Endothelial cell of umbilical vein (primary cell): ENCODE data around the gene CTTN. TPM values are rescaled to one million over a fixed set of nuclear protein-coding genes. Genes with fewer than 3 reads are reported as not detected.

Experiments used
- BruUV-seq: library from RNA; stranded (reverse); fragments of 400-500 nt; replicated peaks from 2 replicates; lab custom pipeline; 2021; lab: Mats Ljungman, UMichigan
- CTCF ChIA-PET: fragments of 300-600, 350-600 bp; sonication (Branson Sonifier 250); formaldehyde crosslinking; loops from one replicate; lab custom pipeline; 2021; ENCODE audit warnings: antibody characterized with exemption, inconsistent platforms; lab: Charles Lee
- POLR2A ChIA-PET: fragments of 300-600, 350-600 bp; sonication (Branson Sonifier 250); formaldehyde crosslinking; loops from one replicate; lab custom pipeline; 2021; ENCODE audit warnings: antibody characterized with exemption, inconsistent platforms; lab: Charles Lee
- DNase-seq: peaks from one replicate; pipeline ENCODE4 v3.0.0-alpha.2; 2011; ENCODE audit warnings: low read depth, low spot score
- FAIRE-seq: peaks from 2 replicates; lab custom pipeline; 2011; peaks lifted over from hg19 to GRCh38; lab: Jason Lieb, UNC
- H2AFZ ChIP-seq: 2 replicates; pipeline ENCODE4 v1.6.0; 2012; ENCODE audit warnings: low read depth, low read length, control low read depth, inconsistent platforms
- H3K27ac ChIP-seq: 2 replicates; pipeline ENCODE4 v1.5.1; 2011; ENCODE audit warnings: low read depth, mild to moderate bottlenecking, control low read depth, low read length, moderate library complexity; ENCODE audit not compliant: insufficient read depth
- H3K27me3 ChIP-seq, 2 experiments: 2 replicates each; pipeline versions ENCODE4 v1.6.0 to v1.6.1; 2011; ENCODE audit warnings: low read length in 2 of 2, mixed read lengths in 1 of 2; ENCODE audit not compliant: control insufficient read depth in 2 of 2, insufficient read depth in 2 of 2
- H3K36me3 ChIP-seq, 2 experiments: 2 replicates in 1 of 2; 3 replicates in 1 of 2; pipeline ENCODE4 v1.5.1; 2011; ENCODE audit warnings: low read length in 2 of 2, mild to moderate bottlenecking in 1 of 2, moderate library complexity in 1 of 2; ENCODE audit not compliant: control insufficient read depth in 2 of 2, insufficient read depth in 2 of 2; ENCODE audit errors: extremely low read depth in 1 of 2
- H3K4me1 ChIP-seq: 3 replicates; pipeline ENCODE4 v1.5.1; 2011; ENCODE audit warnings: mild to moderate bottlenecking, low read length; ENCODE audit not compliant: control insufficient read depth, insufficient read depth; ENCODE audit errors: extremely low read depth
- H3K4me2 ChIP-seq: 2 replicates; pipeline ENCODE4 v1.6.1; 2011; ENCODE audit warnings: low read length, control low read depth, mixed read lengths; ENCODE audit not compliant: insufficient read depth
- H3K4me3 ChIP-seq, 3 experiments: fragments of 200-600 bp in 1 of 3; sonication (generic), shearing (Covaris generic) in 1 of 3; replicated peaks in 1 of 3; 2 replicates each; pipeline ENCODE4 v1.5.1; 2011 to 2016; ENCODE audit warnings: control low read depth in 3 of 3, low read length in 3 of 3, mild to moderate bottlenecking in 2 of 3, inconsistent platforms in 1 of 3, low read depth in 1 of 3, moderate library complexity in 1 of 3; ENCODE audit not compliant: insufficient read depth in 1 of 3
- H3K79me2 ChIP-seq: 2 replicates; pipeline ENCODE4 v1.6.0; 2012; ENCODE audit warnings: low read length, inconsistent platforms; ENCODE audit not compliant: control insufficient read depth, insufficient read depth
- H3K9ac ChIP-seq: replicated peaks from 2 replicates; pipeline ENCODE3; 2011; ENCODE audit warnings: low read length, control low read depth; ENCODE audit not compliant: insufficient read depth; ENCODE audit errors: extremely low read depth
- H3K9me1 ChIP-seq: replicated peaks from 3 replicates; pipeline ENCODE4 v1.6.0; 2011; ENCODE audit warnings: mild to moderate bottlenecking, low read length; ENCODE audit not compliant: control insufficient read depth, insufficient read depth; ENCODE audit errors: extremely low read depth
- H3K9me3 ChIP-seq: replicated peaks from 2 replicates; pipeline ENCODE4 v1.5.1; 2012; ENCODE audit warnings: low read length, inconsistent platforms; ENCODE audit not compliant: control insufficient read depth, insufficient read depth
- H4K20me1 ChIP-seq: replicated peaks from 2 replicates; pipeline ENCODE3; 2011; ENCODE audit warnings: mild to moderate bottlenecking, low read length; ENCODE audit not compliant: control insufficient read depth, insufficient read depth; ENCODE audit errors: extremely low read depth
- EZH2 ChIP-seq: IDR thresholded peaks from 2 replicates; pipeline ENCODE4 v1.6.1; 2012; ENCODE audit warnings: borderline replicate concordance, low read depth, mild to moderate bottlenecking, moderate library complexity, low read length, inconsistent platforms; ENCODE audit not compliant: severe bottlenecking
- FOS ChIP-seq: IDR thresholded peaks from 2 replicates; pipeline ENCODE4 v1.6.1; 2011; ENCODE audit warnings: mild to moderate bottlenecking, low read length, moderate library complexity, borderline replicate concordance; ENCODE audit not compliant: insufficient read depth
- GATA2 ChIP-seq: IDR thresholded peaks from 2 replicates; pipeline ENCODE4 v1.7.0; 2011; ENCODE audit warnings: low read depth, mild to moderate bottlenecking, moderate library complexity, mixed read lengths, low read length; ENCODE audit not compliant: insufficient read length, insufficient read depth
- JUN ChIP-seq: IDR thresholded peaks from 2 replicates; pipeline ENCODE4 v1.6.1; 2011; ENCODE audit warnings: borderline replicate concordance, low read depth; ENCODE audit not compliant: insufficient read length, insufficient read depth
- MYC ChIP-seq: IDR thresholded peaks from one replicate; pipeline ENCODE4 v1.6.1; 2011; ENCODE audit warnings: mild to moderate bottlenecking, low read depth, low read length
- POLR2A ChIP-seq: IDR thresholded peaks from 2 replicates; pipeline ENCODE4 v1.6.1; 2012; ENCODE audit warnings: low read depth, mild to moderate bottlenecking, control low read depth, low read length
- POLR2AphosphoS5 ChIP-seq: IDR thresholded peaks from 2 replicates; pipeline ENCODE4 v1.6.1; 2012; ENCODE audit warnings: low read depth, mild to moderate bottlenecking, control low read depth, low read length, moderate library complexity; ENCODE audit not compliant: insufficient read depth
- dilution Hi-C: fragments of 300-500 bp; cut with MboI; formaldehyde crosslinking; loops from one replicate; pipeline ENCODE4 v1.15.0; 2019; ENCODE audit warnings: low sequenced_read_pairs; ENCODE audit not compliant: extremely low pct_ligation_motif_present
- intact Hi-C: fragments of 100-400 bp; cut with micrococcal nuclease; formaldehyde crosslinking; loops from one replicate; pipeline ENCODE4 v1.10.0; 2022
- polyA plus RNA-seq, 4 experiments: library from polyadenylated mRNA; depleted of rRNA in 3 of 4; stranded (reverse) in 3 of 4; unstranded in 1 of 4; fragments of >200 nt; gene quantifications; 2 replicates each; pipeline versions ENCODE4 v1.2.1 to v1.2.3, GENCODE V29; 2011 to 2012; ENCODE audit warnings: missing spikeins in 1 of 4
- total RNA-seq: library from RNA; stranded (reverse); gene quantifications from 2 replicates; pipeline ENCODE4 v1.2.3, GENCODE V29; 2021
- TF ChIP-seq, protein P1 (sequence below), 2 donors: IDR thresholded peaks; 1 replicate in 1 of 2; 2 replicates in 1 of 2; pipeline ENCODE4 v1.5.1; 2011; ENCODE audit warnings: low read length in 2 of 2, mild to moderate bottlenecking in 2 of 2, moderate library complexity in 2 of 2, control low read depth in 1 of 2, inconsistent platforms in 1 of 2, low read depth in 1 of 2; ENCODE audit not compliant: insufficient read depth in 1 of 2; ENCODE audit errors: extremely low read depth in 1 of 2
- TF ChIP-seq, protein P2 (sequence below): IDR thresholded peaks from 2 replicates; pipeline ENCODE4 v1.6.1; 2011; ENCODE audit not compliant: insufficient read depth, insufficient read length

Gene CTTN
- total and polyA plus RNA-seq, 2 donors (not counting 3 experiments of a cell fraction or from before 2014, with no cell fraction given) = 161 to 330 TPM

DNA sequence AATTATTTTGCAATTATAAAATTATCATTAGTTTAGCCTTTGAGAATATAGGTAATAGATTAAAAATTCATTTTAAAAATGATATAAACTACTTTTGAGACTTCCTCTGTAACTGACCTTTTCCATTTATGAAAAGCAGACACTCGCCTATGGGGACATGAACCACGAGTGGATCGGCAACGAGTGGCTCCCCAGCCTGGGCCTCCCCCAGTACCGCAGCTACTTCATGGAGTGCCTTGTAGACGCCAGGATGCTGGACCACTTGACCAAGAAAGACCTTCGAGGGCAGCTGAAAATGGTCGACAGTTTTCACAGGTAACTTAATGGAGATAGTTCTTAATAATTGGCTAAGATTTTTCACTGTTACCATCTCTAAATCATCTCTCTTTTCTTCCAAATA, 26.3 kb upstream of the CTTN start:
- no peak overlapping the region for H3K27ac ChIP-seq
- dilution Hi-C loops = no loop called here
- TF ChIP-seq EZH2 = no peak
- no peak for TF ChIP-seq GATA2
- TF ChIP-seq MYC = no peak
- H4K20me1 ChIP-seq = peaks cover 3% of the 10 kb centered on the region
- DNase-seq (no peak), FAIRE-seq (no peak)
- CTCF ChIA-PET = no interaction called here
- no peak overlapping the region for H3K4me3 ChIP-seq
- H2AFZ ChIP-seq = no peak overlapping the region
- no peak overlapping the region for H3K4me2 ChIP-seq
- no peak overlapping the region for H3K9ac ChIP-seq
- no peaks in the 10 kb centered on the region for H3K27me3 ChIP-seq
- no peaks in the 10 kb centered on the region for H3K9me1 ChIP-seq
- POLR2A ChIA-PET = no interaction called here
- intact Hi-C loops = no loop called here
- no TSS peak for BruUV-seq
- no peaks in the 10 kb centered on the region for H3K9me3 ChIP-seq
- peaks cover 5 to 13% of the 10 kb centered on the region in 2 experiments for H3K36me3 ChIP-seq
- peaks cover 4% of the 10 kb centered on the region for H3K79me2 ChIP-seq
- peaks cover 3% of the 10 kb centered on the region for H3K4me1 ChIP-seq

DNA sequence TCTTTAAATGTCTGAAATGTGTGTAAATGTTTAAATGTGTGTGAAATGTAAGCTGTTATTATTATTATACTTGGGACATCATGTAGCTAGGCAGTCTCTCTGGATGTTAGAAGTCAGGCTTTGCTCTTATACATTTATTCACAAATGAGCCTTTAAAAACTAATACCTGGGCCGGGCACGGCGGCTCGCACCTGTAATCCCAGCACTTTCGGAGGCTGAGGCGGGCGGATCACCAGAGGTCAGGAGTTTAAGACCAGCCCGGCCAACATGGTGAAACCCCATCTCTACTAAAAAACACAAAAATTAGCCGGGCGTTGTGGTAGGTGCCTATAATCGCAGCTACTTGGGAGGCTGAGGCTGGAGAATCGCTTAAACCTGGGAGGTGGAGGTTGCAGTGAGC, 21.7 kb upstream of the CTTN start:
- no TSS peak for BruUV-seq
- no peak overlapping the region for H3K4me3 ChIP-seq
- no peaks in the 10 kb centered on the region for H3K9me1 ChIP-seq
- dilution Hi-C loops (no loop called here), intact Hi-C loops (no loop called here)
- POLR2A ChIA-PET = no interaction called here
- TF ChIP-seq POLR2A = no peak
- no peak for TF ChIP-seq GATA2
- TF ChIP-seq, protein P1, sequence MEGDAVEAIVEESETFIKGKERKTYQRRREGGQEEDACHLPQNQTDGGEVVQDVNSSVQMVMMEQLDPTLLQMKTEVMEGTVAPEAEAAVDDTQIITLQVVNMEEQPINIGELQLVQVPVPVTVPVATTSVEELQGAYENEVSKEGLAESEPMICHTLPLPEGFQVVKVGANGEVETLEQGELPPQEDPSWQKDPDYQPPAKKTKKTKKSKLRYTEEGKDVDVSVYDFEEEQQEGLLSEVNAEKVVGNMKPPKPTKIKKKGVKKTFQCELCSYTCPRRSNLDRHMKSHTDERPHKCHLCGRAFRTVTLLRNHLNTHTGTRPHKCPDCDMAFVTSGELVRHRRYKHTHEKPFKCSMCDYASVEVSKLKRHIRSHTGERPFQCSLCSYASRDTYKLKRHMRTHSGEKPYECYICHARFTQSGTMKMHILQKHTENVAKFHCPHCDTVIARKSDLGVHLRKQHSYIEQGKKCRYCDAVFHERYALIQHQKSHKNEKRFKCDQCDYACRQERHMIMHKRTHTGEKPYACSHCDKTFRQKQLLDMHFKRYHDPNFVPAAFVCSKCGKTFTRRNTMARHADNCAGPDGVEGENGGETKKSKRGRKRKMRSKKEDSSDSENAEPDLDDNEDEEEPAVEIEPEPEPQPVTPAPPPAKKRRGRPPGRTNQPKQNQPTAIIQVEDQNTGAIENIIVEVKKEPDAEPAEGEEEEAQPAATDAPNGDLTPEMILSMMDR (IDR thresholded peaks at IDR 0.05; ENCODE audit: extremely low read depth in 1 of 2, insufficient read depth in 1 of 2, low read depth in 1 of 2, low read length in 2 of 2) = no peak
- TF ChIP-seq JUN = no peak
- TF ChIP-seq POLR2AphosphoS5 = no peak
- no peak for TF ChIP-seq MYC
- no peak for TF ChIP-seq EZH2
- no peak for TF ChIP-seq FOS
- TF ChIP-seq, protein P2, sequence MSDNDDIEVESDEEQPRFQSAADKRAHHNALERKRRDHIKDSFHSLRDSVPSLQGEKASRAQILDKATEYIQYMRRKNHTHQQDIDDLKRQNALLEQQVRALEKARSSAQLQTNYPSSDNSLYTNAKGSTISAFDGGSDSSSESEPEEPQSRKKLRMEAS = no peak
- H4K20me1 ChIP-seq = no peaks in the 10 kb centered on the region
- no peaks in the 10 kb centered on the region for H3K9me3 ChIP-seq
- no peak for FAIRE-seq
- peaks cover 10 to 19% of the 10 kb centered on the region in 2 experiments for H3K36me3 ChIP-seq
- H3K9ac ChIP-seq = no peak overlapping the region
- H3K4me1 ChIP-seq = no peaks in the 10 kb centered on the region
- H3K27me3 ChIP-seq = no peaks in the 10 kb centered on the region
- no peak overlapping the region for H2AFZ ChIP-seq
- no peak overlapping the region for H3K4me2 ChIP-seq
- H3K79me2 ChIP-seq = no peaks in the 10 kb centered on the region
- no peak for DNase-seq
- H3K27ac ChIP-seq = no peak overlapping the region
- CTCF ChIA-PET = no interaction called here
